ENCODE measurements around the gene C15orf62.
A peak's percentile ranks its signal among the peaks of the same experiment; 100 is the strongest.

Gene C15orf62

DNA sequence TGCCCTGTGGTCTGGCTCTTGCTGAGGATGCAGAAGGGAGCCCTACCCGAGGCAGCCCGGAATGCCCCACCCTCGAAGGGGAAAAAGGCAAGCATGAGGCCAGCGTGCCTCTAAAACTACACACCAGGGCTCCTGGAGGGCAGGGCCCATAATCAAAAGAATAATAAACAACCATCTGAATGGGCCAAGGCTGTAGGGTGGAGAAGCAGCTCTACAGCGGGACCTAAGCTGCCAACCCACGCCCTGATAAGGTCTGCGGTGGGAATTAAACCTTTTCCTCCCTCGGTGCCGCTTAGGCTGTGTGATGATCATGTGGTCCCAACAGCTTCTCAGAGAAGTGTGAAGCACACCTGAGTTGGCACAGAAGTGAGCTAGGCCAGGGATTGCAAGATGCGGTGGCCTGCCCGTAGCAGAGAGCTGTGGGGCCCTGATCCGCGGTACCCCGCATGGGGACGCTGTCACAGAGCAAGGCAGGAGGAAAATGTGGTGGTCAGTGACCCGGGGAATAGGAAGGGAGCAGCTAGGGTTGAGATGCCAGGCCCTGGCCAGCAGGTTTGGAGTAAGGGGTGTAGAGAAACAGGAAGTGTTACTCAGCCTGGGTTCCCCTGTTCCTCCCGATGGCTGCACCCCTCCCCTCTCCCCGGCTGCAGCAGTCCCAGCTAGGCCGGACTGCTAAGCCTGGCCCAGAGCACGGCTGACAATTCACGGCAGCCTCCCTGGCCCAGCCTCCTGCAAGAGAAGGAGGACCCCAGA, 1.1 kb upstream of the C15orf62 start (continued):
- no peak for TF ChIP-seq ZNF658 (tag by site-specific recombination; IDR thresholded peaks at IDR 0.05)
- TF ChIP-seq ZNF701 (tag by site-specific recombination; IDR thresholded peaks at IDR 0.05), result no peak
- peak; percentile 14; the same call in 1 of the 2 replicates for TF ChIP-seq ZNF629 (tag by site-specific recombination; IDR thresholded peaks at IDR 0.05)
- TF ChIP-seq ZNF202 (tag by site-specific recombination; IDR thresholded peaks at IDR 0.05; ENCODE audit: borderline replicate concordance), result no peak
- TF ChIP-seq GFI1B (tag by site-specific recombination; IDR thresholded peaks at IDR 0.05), result no peak
- TF ChIP-seq ZNF76 (tag by site-specific recombination; IDR thresholded peaks at IDR 0.05; ENCODE audit: borderline replicate concordance, low read depth), result no peak
- TF ChIP-seq ZNF560 (tag by site-specific recombination; IDR thresholded peaks at IDR 0.05; ENCODE audit: borderline replicate concordance), result no peak
- no peak for TF ChIP-seq REPIN1 (tag by site-specific recombination; IDR thresholded peaks at IDR 0.05; ENCODE audit: low read depth)
- no peak for TF ChIP-seq ZNF223 (tag by site-specific recombination; IDR thresholded peaks at IDR 0.05)
- TF ChIP-seq ZSCAN16 (tag by site-specific recombination; IDR thresholded peaks at IDR 0.05), result no peak
- no peak for TF ChIP-seq ZNF174 (tag by site-specific recombination; IDR thresholded peaks at IDR 0.05)
- peak; percentile 52; the same call in 1 of the 2 replicates for TF ChIP-seq EGR2 (tag by site-specific recombination; IDR thresholded peaks at IDR 0.05; ENCODE audit: low read depth)
- no peak for TF ChIP-seq ZNF133 (tag by site-specific recombination; IDR thresholded peaks at IDR 0.05)
- TF ChIP-seq ZNF830 (tag by site-specific recombination; IDR thresholded peaks at IDR 0.05; ENCODE audit: low read depth), result no peak

DNA sequence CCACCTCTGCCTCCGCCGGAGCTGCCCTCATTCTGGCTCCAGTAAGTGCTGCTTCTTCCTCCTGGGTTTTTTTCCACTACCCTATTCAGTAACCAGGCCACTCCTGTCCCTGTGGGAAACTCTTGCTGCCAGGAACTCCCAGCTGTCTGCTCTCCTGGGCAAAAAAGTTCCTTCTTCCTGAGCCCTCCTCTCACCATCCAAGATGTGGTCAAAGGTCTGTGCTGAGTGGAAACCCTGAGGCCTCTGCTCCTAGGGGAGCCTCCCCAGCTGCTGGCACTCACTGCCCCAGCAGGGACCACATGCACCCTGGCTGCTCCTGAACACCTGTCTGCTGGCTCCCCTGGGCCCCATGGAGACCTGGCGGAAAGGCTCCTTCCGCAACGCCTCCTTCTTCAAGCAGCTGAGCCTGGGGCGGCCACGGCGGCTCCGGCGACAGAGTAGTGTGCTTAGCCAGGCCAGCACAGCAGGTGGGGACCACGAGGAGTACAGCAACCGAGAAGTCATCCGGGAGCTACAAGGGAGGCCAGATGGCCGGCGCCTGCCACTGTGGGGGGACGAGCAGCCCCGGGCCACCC, 454 bp downstream of the C15orf62 start:
- ChIA-PET POLR2A (interaction anchor here (0.8 kb wide), 1 partner anchor 37 kb away, joined by 3 read pairs; the partner anchor contains the start of genes DNAJC17 and ZFYVE19), CTCF (interaction anchor here (0.8 to 3.1 kb wide), 3 partner anchors 12 to 23 kb away, joined by 3 to 10 read pairs (median 5); no protein-coding TSS in a partner anchor)
- no peaks in the 10 kb centered on the region for H3K9me3 ChIP-seq (ENCODE audit: control insufficient read depth, insufficient read depth, low read depth, low read length)
- 0 out of 2 replicates have a peak, but pooled peaks have one; percentile 33 for TF ChIP-seq IKZF3 (tag by site-specific recombination; IDR thresholded peaks at IDR 0.05)
- peak; percentile 58; the same call in 1 of the 2 replicates for TF ChIP-seq ZNF600 (tag by site-specific recombination; IDR thresholded peaks at IDR 0.05)
- peak; percentile 90 for TF ChIP-seq ZIC2 (tag by site-specific recombination; IDR thresholded peaks at IDR 0.05)
- no peak for TF ChIP-seq ZNF626 (tag by site-specific recombination; IDR thresholded peaks at IDR 0.05)
- peak; percentile 70 for TF ChIP-seq GLIS1 (tag by site-specific recombination; IDR thresholded peaks at IDR 0.05)
- TF ChIP-seq REPIN1 (tag by site-specific recombination; IDR thresholded peaks at IDR 0.05; ENCODE audit: low read depth), result no peak
- peaks cover 25% of the 10 kb centered on the region for H3K4me1 ChIP-seq (ENCODE audit: control insufficient read depth, insufficient read depth, low read length)
- H3K4me3 ChIP-seq (ENCODE audit: low read depth, low read length), result no peak overlapping the region
- H3K36me3 ChIP-seq (ENCODE audit: control insufficient read depth in 2 of 2, insufficient read depth in 1 of 2, low read length in 2 of 2), result peaks cover 0 to 34% of the 10 kb centered on the region in 2 experiments; a peak in 1 of 3 replicates
- H3K27ac ChIP-seq (ENCODE audit: extremely low read depth, low read depth, low read length), result peak overlapping the region; percentile 58

DNA sequence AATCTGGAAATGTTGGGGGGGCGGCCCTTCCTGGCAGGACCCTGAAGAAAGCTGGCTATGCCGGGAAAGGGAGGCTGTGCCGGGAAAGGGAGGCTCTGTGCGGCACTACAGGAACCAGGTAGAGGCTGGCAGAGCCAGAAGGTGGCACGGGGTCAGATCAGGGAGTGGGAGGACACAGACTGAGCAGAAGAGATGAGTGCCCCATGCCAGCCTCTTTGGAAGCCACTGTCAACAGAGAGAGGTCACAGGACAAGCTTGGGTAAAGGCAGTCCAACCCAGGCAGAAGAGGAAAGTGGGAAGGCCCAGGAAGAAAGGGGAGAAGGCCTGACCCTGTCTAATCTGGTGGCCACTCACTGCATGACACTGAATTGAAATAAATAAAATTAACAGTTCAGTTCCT, 1.5 kb downstream of the C15orf62 start:
- no peaks in the 10 kb centered on the region for H3K9me3 ChIP-seq (ENCODE audit: control insufficient read depth, insufficient read depth, low read depth, low read length)
- H3K27ac ChIP-seq (ENCODE audit: extremely low read depth, low read depth, low read length), result no peak overlapping the region
- CTCF ChIA-PET, result interaction anchor here (1.2 to 3.1 kb wide), 3 partner anchors 11 to 87 kb away, joined by 3 to 10 read pairs (median 5); no protein-coding TSS in a partner anchor
- POLR2A ChIA-PET, result no interaction called here
- H3K36me3 ChIP-seq (ENCODE audit: control insufficient read depth in 2 of 2, insufficient read depth in 1 of 2, low read length in 2 of 2), result peaks cover 0 to 44% of the 10 kb centered on the region in 2 experiments; a peak in 2 of 3 replicates
- peaks cover 19% of the 10 kb centered on the region for H3K4me1 ChIP-seq (ENCODE audit: control insufficient read depth, insufficient read depth, low read length)
- H3K4me3 ChIP-seq (ENCODE audit: low read depth, low read length), result no peak overlapping the region
- no peak for TF ChIP-seq ZNF624 (tag by site-specific recombination; IDR thresholded peaks at IDR 0.05)
- TF ChIP-seq, protein P1, sequence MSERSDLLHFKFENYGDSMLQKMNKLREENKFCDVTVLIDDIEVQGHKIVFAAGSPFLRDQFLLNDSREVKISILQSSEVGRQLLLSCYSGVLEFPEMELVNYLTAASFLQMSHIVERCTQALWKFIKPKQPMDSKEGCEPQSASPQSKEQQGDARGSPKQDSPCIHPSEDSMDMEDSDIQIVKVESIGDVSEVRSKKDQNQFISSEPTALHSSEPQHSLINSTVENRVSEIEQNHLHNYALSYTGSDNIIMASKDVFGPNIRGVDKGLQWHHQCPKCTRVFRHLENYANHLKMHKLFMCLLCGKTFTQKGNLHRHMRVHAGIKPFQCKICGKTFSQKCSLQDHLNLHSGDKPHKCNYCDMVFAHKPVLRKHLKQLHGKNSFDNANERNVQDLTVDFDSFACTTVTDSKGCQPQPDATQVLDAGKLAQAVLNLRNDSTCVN (tag by site-specific recombination; optimal IDR thresholded peaks at IDR 0.05), result no peak
- no peak for TF ChIP-seq ZNF202 (tag by site-specific recombination; IDR thresholded peaks at IDR 0.05; ENCODE audit: borderline replicate concordance)
- no peak for TF ChIP-seq ZNF830 (tag by site-specific recombination; IDR thresholded peaks at IDR 0.05; ENCODE audit: low read depth)
- TF ChIP-seq ZNF354C (tag by site-specific recombination; IDR thresholded peaks at IDR 0.05; ENCODE audit: borderline replicate concordance, low read depth), result no peak
- TF ChIP-seq, protein P2, sequence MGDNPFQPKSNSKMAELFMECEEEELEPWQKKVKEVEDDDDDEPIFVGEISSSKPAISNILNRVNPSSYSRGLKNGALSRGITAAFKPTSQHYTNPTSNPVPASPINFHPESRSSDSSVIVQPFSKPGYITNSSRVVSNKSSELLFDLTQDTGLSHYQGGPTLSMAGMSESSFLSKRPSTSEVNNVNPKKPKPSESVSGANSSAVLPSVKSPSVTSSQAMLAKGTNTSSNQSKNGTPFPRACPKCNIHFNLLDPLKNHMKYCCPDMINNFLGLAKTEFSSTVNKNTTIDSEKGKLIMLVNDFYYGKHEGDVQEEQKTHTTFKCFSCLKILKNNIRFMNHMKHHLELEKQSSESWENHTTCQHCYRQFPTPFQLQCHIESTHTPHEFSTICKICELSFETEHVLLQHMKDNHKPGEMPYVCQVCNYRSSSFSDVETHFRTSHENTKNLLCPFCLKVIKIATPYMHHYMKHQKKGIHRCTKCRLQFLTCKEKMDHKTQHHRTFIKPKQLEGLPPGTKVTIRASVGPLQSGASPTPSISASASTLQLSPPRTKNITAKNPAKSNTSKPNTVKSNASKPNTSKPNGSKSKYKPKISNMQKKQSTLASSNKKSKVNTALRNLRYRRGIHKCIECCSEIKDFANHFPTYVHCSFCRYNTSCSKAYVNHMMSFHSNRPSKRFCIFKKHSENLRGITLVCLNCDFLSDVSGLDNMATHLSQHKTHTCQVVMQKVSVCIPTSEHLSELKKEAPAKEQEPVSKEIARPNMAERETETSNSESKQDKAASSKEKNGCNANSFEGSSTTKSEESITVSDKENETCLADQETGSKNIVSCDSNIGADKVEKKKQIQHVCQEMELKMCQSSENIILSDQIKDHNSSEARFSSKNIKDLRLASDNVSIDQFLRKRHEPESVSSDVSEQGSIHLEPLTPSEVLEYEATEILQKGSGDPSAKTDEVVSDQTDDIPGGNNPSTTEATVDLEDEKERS (tag by site-specific recombination; IDR thresholded peaks at IDR 0.05), result no peak
- TF ChIP-seq ZNF214 (tag by site-specific recombination; IDR thresholded peaks at IDR 0.05; ENCODE audit: borderline replicate concordance), result no peak
- no peak for TF ChIP-seq ZNF664 (tag by site-specific recombination; IDR thresholded peaks at IDR 0.05)
- TF ChIP-seq, protein P3, sequence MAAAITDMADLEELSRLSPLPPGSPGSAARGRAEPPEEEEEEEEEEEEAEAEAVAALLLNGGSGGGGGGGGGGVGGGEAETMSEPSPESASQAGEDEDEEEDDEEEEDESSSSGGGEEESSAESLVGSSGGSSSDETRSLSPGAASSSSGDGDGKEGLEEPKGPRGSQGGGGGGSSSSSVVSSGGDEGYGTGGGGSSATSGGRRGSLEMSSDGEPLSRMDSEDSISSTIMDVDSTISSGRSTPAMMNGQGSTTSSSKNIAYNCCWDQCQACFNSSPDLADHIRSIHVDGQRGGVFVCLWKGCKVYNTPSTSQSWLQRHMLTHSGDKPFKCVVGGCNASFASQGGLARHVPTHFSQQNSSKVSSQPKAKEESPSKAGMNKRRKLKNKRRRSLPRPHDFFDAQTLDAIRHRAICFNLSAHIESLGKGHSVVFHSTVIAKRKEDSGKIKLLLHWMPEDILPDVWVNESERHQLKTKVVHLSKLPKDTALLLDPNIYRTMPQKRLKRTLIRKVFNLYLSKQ (tag by site-specific recombination; IDR thresholded peaks at IDR 0.05; ENCODE audit: borderline replicate concordance), result no peak
- TF ChIP-seq ZNF221 (tag by site-specific recombination; IDR thresholded peaks at IDR 0.05; ENCODE audit: borderline replicate concordance), result no peak

All from HEK293 (cell line).